ENCODE results near the gene RARA.

The RARA gene

DNA sequence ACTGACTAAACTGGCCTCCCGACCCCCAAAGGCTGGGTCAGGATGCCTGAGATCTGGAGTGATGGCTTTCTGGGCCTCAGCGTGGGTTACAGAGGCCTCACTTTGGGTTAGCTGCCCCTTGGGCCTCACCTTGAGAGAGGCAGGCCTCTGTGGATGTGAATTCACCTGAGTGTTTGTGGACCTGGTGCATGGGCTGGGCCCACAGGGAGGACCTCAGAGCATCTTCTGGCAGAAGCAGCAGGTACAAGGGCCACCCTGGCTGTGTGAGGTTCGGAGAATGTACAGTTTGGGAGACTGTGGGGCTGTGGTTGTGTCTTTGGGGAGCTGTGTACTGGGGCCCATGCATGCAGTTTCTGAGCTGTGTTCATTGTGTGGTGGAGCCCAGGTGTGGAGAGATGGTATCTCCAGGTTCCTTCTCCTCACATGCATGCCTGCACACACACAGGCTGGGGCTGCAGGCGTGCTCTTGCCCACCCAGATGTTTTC, 18.3 kb downstream of the RARA start:
- no peak for DNase-seq (ENCODE audit: low read depth in 2 of 2, low spot score in 1 of 2)

DNA sequence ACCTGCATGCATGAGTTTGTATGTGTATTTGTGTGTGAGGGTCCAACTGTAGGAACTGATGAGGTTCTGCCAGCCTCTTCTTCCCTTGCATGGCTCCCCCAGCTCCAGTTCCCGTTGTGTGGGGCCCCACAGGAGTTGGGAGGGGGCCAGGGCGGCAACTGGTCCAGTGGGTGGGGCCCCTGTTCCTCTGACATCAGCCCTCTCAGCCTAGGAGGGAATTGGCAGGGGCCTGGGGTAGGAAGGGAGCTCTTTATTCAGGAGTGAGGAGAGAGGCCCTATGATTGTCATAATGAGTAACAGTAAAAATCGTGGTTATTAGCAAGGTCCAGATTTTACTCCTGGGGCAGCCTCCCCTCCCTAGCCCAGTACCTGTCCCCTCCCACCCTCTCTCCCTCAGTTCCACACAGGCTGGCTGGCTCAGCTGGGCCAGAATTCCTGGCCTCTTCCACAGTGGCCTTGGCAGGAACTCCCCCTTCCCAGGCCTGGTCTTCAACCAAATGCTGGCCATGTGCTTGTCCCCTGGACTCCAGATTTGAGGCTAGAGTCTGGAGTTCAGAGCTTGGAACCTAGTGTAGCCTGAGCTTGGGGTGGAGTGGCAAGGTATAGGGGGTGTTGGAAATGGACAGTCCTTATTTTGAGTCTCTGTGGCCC, 18.9 kb downstream of the RARA start:
- DNase-seq (ENCODE audit: low read depth in 2 of 2, low spot score in 1 of 2): no peak

DNA sequence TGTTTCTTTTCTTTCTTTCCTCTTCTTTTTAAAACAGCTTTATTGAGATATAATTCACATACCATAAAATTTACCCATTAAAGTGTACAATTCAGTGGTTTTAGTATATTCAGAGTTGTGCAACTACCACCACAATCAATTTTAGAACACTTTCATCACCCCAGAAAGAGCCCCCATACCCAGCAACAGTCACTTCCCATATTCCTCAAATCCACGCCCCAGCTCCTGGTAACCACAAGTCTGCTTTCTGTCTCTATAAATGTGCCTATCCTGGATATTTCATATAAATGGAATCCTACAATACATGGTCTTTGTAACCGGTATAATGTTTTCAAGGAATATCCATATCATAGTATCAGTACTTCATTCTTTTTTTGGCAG, 19.4 kb downstream of the RARA start:
- DNase-seq (ENCODE audit: low read depth in 2 of 2, low spot score in 1 of 2): no peak

DNA sequence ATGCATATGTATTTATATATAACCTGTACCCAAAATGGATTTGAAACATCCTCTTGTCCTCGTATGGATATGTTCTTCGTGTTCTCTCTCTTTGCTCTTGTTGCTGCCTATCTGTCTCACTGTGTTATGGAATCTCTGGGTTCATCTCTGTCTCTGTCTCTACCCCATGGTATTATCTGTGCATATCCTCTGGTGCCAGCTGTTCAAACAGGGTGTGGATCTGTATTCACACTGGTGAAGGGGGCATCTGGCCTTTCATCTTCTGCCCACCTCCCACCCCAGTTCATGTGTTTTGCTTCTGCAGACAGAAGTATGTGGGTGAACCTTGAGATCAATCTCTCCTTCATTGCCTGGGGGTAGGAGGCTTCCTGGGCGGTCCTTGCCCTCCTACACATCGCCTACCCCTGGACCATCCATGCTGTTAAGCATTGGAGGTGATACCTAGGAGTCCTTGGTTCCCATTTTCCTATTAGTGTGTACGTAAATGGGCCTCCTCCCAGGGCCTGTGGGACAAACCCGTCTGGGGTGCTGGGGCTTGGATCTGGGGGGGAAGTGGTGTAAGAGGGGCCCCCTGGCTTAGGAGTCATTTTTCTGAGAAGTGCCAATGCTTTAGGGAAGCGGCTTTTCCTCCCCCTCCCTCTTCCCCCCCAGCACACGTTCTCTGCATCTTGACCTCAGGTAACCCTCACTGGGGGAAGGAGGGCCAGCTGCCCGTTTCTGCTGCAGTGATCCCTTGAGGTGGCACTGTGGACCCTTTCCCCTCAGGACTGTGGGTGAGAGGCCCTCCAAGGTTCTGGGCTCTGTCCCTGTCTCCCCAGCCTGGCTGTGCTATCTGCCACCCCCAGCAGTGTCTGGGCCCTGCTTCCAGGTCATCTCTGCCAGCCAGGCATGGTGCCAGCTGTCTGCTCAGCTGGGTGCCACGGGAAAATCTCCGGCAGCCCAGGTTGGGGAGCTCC, 21.1 kb downstream of the RARA start:
- DNase-seq (ENCODE audit: low read depth in 2 of 2, low spot score in 1 of 2): no peak

DNA sequence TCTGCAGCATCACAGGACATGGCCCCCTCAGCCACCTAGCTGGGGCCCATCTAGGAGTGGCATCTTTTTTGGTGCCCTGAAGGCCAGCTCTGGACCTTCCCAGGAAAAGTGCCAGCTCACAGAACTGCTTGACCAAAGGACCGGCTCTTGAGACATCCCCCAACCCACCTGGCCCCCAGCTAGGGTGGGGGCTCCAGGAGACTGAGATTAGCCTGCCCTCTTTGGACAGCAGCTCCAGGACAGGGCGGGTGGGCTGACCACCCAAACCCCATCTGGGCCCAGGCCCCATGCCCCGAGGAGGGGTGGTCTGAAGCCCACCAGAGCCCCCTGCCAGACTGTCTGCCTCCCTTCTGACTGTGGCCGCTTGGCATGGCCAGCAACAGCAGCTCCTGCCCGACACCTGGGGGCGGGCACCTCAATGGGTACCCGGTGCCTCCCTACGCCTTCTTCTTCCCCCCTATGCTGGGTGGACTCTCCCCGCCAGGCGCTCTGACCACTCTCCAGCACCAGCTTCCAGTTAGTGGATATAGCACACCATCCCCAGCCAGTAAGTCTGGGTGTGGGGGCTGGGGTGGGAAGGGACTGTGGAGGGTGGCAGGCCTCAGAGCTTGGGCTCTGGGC, 22.0 kb downstream of the RARA start:
- no peak for DNase-seq (ENCODE audit: low read depth in 2 of 2, low spot score in 1 of 2)

DNA sequence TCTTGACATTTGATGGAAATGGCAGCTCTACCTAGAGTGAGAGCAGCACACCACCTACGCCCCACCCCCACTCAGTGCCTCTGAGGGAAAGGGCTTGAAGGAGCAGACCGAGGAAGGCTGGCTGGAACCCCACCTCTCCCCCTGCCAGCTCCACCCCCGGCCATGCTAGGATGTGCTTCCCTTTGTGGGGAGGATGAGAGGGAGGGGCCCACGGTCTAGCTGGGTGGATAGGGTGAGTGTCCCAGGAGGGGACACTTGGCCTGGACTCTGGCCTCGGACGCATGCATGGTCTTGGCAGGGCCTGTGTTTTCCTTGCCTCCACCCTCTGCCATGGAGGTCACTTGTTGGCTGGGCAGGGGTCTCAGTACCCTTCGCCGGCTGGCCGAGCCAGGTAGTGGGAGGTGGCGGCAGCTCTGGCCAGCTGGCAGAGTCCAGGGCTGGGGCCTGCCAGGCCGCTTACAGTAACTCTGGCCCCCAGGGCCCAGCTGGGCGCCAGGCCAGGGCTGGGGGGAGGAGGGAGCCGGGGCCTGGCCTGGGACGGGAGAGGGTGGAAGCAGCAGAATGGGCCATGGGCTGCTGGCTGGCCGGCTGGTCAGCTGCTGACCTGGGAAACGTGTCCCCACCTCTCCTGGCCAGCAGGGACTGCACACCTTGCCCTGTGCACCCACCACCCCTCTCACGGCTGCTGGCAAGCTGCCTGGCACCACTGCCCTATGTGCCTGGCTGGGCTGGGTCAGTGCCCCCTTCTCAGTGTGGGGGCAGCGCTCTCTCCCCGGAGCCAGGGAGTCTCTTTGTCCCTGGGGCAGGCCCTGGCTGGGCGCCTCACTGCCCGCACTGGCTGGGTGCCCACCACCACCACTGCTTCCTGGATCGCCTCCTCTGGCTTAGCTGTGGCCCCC, 23.0 kb downstream of the RARA start:
- no peak for DNase-seq (ENCODE audit: low read depth in 2 of 2, low spot score in 1 of 2)

DNA sequence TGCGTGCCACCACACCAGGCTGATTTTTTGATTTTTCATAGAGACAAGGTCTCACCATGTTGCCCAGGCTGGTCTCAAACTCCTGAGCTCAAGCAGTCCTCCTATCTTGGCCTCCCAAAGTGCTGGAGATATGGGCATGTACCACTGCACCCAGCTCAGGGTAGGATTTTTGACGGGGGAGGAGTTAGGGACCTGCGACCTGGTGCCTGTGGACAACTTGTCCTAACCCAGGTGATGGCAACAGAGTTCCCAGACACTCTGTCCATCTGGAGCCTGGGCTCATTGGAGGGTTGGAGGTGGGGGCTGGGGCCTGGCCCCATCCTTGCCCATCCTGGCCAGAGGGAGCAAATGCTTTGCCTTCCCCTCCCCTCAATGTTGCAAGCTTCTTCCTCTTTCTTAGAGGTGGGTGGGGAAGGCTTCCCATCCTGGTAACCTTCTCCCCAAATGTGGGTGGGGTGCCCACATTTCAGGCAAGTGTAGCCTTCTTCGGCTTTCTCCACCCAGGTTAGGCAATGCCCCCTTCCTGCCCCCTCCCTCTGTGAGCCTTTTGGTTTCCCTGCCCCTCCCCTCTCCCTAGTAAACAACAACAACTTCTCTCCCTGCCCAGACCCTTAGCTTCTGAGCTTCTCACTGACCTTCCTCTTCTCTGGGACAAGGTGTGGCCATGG, 24.9 kb downstream of the RARA start:
- DNase-seq (ENCODE audit: low read depth in 2 of 2, low spot score in 1 of 2): no peak

DNA sequence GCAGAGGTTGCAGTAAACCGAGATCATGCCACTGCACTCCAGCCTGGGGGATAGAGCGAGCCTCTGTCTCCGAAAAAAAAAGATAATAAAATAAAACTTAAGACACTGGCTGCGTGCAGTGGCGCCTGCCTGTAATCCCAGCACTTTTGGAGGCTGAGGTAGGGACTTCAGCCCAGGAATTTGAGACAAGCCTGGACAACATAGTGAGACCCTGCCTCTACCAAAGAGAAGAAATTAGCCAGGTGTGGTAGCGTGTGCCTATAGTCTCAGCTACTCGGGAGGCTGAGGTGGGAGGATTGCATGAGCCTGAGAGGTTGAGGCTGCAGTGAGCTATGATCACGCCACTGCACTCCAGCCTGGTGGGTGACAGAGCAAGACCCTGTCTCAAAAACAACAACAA, 26.6 kb downstream of the RARA start:
- no peak for DNase-seq (ENCODE audit: low read depth in 2 of 2, low spot score in 1 of 2)

DNA sequence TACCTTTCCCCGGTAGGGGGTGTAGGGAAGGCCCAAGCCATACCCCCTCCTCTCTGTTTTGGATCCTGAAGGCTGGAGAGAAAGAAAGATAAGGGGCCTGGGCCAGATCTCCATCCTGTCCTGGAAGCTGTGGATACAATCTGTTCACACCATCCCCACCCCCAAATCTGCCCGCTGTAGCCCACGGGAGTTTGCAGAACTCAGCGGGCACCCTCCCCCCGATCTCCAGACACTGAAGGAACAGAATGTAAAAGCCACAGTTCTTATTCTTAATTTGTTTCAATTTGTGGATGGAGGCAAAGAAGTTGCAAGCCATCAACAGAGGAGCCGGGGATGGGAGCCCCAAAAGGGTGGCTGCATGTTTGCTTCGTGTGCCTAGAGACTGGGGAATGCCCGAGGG, 28.4 kb downstream of the RARA start:
- DNase-seq (ENCODE audit: low read depth in 2 of 2, low spot score in 1 of 2): no peak

DNA sequence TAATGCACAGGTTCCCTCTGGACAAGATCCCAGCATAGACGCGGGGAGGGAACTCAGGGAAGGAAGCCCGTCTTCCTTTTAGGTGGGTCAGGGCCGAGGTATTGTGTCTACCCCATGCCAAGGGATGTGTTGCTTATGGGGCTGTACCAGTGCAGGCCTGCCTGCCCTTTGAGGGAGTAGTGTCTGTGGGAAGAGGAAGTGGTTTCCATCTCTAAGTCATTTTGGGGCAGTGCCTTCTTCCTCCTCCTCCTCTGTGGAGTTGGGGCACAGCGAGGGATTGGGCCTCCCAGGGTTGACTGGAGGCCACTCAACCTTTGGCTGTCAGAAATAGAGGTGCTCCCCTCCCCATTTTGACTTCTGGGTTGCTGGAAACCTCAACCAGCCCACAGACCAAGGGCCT, 29.1 kb downstream of the RARA start:
- DNase-seq (ENCODE audit: low read depth in 2 of 2, low spot score in 1 of 2): no peak

DNA sequence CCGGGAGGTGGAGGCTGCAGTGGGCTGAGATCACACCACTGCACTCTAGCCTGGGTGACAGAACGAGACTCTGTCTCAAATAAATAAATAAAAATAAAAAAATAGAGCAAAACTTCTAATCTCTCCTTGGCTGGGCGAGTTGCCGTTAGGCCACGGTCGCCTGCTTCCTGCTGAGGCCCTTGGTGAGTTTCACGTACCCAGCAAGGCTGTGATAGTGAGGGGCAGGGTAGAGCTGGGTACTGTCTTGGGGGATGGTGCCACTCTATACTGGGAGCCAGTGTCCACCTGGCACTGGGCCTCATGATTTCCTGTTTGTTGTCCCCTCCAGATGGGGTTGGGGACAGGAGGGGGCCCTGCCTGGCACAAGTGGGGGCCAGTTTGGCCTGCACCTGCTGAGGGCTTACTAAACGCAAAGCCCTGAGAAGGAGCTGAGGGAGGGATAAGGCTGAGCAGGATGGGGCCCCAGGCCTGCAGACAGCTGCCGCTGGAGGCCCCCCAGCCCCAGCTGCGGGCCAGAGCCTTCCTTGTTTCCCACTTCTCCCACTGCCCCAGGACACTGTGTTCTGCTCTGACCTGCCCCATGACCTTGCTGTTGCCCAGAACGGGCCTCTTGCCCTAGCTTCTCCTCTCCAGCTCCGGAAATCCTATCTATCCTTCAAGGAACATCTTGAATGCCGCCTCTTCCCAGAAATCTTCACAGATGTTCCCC, 30.1 kb downstream of the RARA start:
- no peak for DNase-seq (ENCODE audit: low read depth in 2 of 2, low spot score in 1 of 2)

DNA sequence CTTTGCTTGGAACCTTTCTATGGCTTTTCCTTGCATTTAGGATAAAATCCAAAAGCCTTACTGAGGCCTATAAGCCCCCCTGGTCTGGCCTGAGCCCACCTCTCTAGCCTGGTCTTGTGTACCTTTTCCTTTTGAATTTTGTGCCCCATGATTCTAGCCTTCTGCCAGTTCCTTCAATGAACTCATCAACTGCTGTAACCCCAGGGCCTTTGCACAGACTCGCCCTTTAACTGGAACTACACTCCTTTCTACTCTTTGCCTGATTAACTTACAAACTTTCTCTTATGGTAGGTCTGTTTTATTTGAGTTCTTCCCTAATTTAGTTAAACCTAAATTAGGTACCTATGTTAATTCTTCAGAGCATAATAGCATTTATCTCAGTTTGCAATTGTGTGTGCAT, 31.3 kb downstream of the RARA start:
- no peak for DNase-seq (ENCODE audit: low read depth in 2 of 2, low spot score in 1 of 2)

DNA sequence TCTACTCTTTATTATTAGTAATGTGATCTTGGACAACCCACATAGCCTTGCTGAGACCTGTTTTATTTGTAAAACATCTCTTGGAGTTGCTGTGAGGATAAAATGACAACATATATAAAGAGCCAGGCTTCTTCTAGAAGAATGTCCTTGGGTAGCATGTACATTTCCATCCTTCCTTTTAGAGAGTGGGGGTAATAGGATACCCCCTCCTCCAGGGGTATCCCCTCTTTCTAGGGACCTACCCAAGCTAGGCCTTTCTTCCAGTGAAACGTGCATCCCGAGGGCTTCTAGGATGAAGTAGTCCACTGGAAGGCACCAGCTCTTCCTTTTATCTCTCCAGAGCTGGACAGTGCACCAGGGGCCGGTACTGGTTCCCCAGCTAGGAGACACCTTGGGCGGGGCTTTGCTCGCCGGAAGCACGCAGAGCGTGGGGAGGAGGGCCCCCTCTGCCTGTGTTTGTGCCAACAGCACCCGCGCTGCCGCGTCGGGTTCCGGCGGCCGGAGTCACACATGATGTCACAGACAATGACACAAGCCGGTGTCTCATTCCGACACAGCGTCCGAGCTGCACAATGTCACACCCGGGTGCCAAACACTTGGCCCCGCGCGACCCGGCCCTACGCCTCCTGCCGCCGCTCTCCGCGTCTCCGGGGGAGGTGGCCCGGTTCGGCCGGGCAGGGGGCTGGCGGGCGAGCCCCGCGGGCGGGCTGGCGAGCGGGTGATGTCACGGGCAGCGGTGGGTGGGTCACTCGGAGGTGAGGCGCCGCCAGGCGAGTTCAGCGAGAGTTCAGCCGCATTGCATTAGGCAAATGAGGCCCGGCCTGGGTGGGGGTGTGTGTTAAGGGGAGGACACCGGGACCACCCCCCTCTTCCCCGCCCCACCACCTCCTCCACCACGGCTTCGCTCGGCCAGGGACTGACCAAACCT, 32.2 kb downstream of the RARA start:
- peak; percentile 72 to 75 for DNase-seq (ENCODE audit: low read depth in 2 of 2, low spot score in 1 of 2)

DNA sequence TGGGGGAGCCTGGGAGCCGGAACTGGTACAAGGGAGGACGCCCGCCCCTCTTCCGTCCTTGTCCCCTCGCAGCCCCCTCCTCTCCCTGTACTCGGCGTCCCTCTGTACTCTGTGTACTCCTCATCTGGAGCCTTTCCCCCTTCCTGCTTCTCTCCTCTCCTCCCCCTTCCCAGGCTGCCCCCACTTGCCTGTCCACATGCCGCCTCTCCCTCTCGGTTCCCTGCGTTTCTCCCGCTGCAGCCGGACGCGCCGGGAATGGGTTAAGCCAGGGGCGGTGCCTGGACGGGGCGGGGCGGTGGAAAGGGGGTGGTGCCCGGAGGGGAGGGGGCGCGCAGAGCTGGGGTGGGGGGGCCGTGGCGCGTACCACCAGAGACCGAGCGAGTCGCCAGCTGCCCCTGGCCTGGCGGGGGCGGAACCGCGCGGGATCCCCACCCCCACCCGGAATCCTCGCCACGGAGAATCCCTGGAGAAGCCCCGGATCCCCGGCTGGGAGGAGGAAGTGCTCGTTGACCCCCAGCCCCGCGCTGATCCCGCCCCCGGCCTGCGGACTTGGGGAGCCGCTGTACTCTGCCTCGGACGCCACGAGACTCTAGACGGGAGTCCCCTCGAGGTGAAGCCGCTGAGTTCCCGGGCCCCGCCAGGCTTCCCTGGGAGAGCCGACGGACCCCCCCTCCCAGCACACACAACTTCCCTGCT, 33.0 kb downstream of the RARA start:
- no peak for DNase-seq (ENCODE audit: low read depth in 2 of 2, low spot score in 1 of 2)

DNA sequence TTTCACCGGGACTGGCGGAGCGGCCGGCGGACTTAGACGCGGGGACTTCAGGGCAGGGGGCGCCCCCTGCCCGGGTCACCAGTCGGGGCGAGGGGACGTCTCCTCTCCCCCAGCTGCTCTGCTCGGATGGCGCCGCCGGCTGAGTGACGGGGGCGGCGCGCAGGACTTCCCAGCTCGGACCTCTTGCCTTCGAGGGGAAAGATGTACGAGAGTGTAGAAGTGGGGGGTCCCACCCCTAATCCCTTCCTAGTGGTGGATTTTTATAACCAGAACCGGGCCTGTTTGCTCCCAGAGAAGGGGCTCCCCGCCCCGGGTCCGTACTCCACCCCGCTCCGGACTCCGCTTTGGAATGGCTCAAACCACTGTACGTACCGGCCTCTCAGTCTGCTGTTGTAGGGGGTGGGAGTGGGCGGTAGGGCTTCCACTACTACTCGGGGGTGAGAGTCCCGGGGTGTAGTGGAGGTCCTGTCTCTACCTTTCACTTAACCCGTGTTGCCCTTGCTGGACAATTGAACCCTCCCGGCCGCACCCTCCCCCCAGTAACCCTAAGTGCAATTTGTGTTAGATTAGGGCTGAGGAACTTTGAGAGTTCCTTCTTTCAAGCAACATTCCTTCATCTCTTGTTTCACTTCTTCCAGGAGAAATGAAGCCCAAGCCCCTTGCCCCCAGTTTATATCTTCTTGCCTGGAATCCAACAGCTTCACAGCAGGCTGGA, 33.7 kb downstream of the RARA start:
- no peak for DNase-seq (ENCODE audit: low read depth in 2 of 2, low spot score in 1 of 2)

DNA sequence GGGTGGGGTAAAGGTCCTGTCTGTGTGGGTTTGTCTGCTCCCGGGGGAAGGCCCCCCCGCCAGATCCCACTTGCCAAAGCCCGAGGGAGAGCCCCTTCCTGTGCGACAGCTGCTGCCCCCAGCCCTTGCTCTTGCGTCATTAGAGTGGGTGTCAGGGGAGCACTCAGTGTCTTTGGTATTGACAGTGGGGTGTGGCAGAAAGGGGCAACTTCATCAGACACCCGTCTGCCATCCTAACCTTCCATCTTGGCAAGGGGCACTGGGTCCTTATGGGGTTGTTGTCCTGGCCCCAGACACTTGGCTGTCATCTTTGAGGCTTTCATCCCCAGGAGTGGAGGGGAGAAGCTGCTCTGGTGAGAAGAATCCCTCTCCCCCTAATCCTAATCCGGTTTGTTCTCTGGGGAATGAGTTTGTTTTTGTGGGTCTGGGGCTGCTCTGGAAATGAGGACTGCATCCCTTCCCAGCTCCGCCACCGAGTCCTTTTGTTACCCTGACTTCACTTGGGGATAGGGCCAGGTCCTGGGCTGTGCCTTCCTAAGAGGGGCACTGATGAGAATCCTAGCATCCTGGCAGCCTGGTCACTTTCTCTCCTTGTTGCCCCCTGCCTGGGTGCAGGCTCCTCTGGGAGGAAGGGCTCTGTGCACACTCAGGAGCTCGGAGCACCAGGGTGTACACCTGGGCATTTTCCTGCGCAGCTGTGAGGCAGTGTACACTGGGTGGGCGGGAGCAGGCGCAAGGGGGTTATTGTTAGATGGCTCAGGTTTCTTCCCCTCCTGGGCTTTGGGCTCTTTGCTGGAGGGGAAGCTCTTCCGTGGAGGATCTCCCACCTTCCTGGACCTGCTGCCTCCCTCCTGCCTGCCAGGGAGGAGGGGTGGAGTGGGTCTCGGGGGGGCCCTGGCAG, 34.5 kb downstream of the RARA start:
- no peak for DNase-seq (ENCODE audit: low read depth in 2 of 2, low spot score in 1 of 2)

Data from stimulated activated CD8-positive, alpha-beta memory T cell treated with anti-CD3 and anti-CD28 coated beads, Interleukin-4, amount 100 ng/mL, for 1 hour (primary cell).